HEK293 (cell line): ENCODE results near the gene XIRP1.

ENCODE experiments used
- CTCF ChIA-PET: fragments of 350-600 bp; formaldehyde crosslinking; extraction: SDS; loops from one replicate; lab custom pipeline; 2021; ENCODE audit warnings: antibody characterized with exemption; lab: Yijun Ruan, JAX
- POLR2A ChIA-PET: fragments of 300-600 bp; formaldehyde crosslinking; extraction: SDS; loops from one replicate; lab custom pipeline; 2020; ENCODE audit warnings: antibody characterized with exemption, inconsistent platforms; lab: Yijun Ruan, JAX
- H3K27ac ChIP-seq: fragments of 200-500 bp; sonication (Bioruptor generic); 2 replicates; pipeline ENCODE4 v1.5.1; 2014; ENCODE audit warnings: low read depth, low read length, control low read depth, inconsistent platforms; ENCODE audit errors: extremely low read depth
- H3K36me3 ChIP-seq, 2 experiments: fragments of 200-500 bp in 1 of 2; sonication (Bioruptor generic) in 1 of 2; 1 replicate in 1 of 2; 2 replicates in 1 of 2; pipeline ENCODE4 v1.5.1; 2014 to 2017; ENCODE audit warnings: inconsistent platforms in 2 of 2, low read length in 2 of 2; ENCODE audit not compliant: control insufficient read depth in 2 of 2, insufficient read depth in 1 of 2
- H3K4me1 ChIP-seq: fragments of 200-500 bp; sonication (Bioruptor generic); 2 replicates; pipeline ENCODE4 v1.5.1; 2014; ENCODE audit warnings: mild to moderate bottlenecking, low read length, inconsistent platforms; ENCODE audit not compliant: control insufficient read depth, insufficient read depth
- H3K4me3 ChIP-seq: 2 replicates; pipeline ENCODE4 v1.5.1; 2011; ENCODE audit warnings: low read depth, mild to moderate bottlenecking, control low read depth, low read length, moderate library complexity
- H3K9me3 ChIP-seq: fragments of 200-500 bp; sonication (Bioruptor generic); 2 replicates; pipeline ENCODE4 v1.5.1; 2014; ENCODE audit warnings: low read depth, low read length, inconsistent platforms; ENCODE audit not compliant: control insufficient read depth, insufficient read depth
- BCL11A ChIP-seq: fragments of 450-650 bp; formaldehyde crosslinking; IDR thresholded peaks from 2 replicates; pipeline ENCODE4 v1.5.1; 2016; ENCODE audit warnings: low read depth, missing biosample characterization, missing genetic modification characterization
- BCL11B ChIP-seq: fragments of 450-650 bp; formaldehyde crosslinking; IDR thresholded peaks from 2 replicates; pipeline ENCODE4 v1.5.1; 2016; ENCODE audit warnings: low read depth, missing biosample characterization, missing genetic modification characterization
- KLF7 ChIP-seq: fragments of 450-650 bp; formaldehyde crosslinking; IDR thresholded peaks from 2 replicates; pipeline ENCODE4 v1.5.1; 2016; ENCODE audit warnings: missing biosample characterization, missing genetic modification characterization, borderline replicate concordance
- RBAK ChIP-seq: fragments of 450-650 bp; formaldehyde crosslinking; IDR thresholded peaks from 2 replicates; pipeline ENCODE4 v1.5.1; 2016; ENCODE audit warnings: missing biosample characterization, missing genetic modification characterization
- SP3 ChIP-seq: fragments of 450-650 bp; formaldehyde crosslinking; IDR thresholded peaks from 2 replicates; pipeline ENCODE4 v1.5.1; 2016; ENCODE audit warnings: missing biosample characterization, missing genetic modification characterization
- YY1 ChIP-seq: fragments of 450-650 bp; formaldehyde crosslinking; IDR thresholded peaks from 2 replicates; pipeline ENCODE4 v1.5.1; 2018; ENCODE audit warnings: missing biosample characterization, missing genetic modification characterization
- ZBTB7A ChIP-seq: fragments of 450-650 bp; formaldehyde crosslinking; IDR thresholded peaks from 2 replicates; pipeline ENCODE4 v1.5.1; 2016; ENCODE audit warnings: low read depth, missing biosample characterization, missing genetic modification characterization
- ZFHX2 ChIP-seq: fragments of 450-650 bp; formaldehyde crosslinking; conservative IDR thresholded peaks from 2 replicates; pipeline ENCODE4 v1.5.1; 2016; ENCODE audit warnings: missing biosample characterization, missing genetic modification characterization
- ZNF10 ChIP-seq: fragments of 450-650 bp; formaldehyde crosslinking; IDR thresholded peaks from 2 replicates; pipeline ENCODE4 v1.5.1; 2017; ENCODE audit warnings: missing biosample characterization, missing genetic modification characterization
- ZNF121 ChIP-seq: fragments of 450-650 bp; formaldehyde crosslinking; IDR thresholded peaks from 2 replicates; pipeline ENCODE4 v1.5.1; 2016; ENCODE audit warnings: missing biosample characterization, missing genetic modification characterization
- ZNF132 ChIP-seq: fragments of 450-650 bp; formaldehyde crosslinking; IDR thresholded peaks from 2 replicates; pipeline ENCODE4 v1.5.1; 2017; ENCODE audit warnings: missing biosample characterization, missing genetic modification characterization, borderline replicate concordance
- ZNF155 ChIP-seq: fragments of 450-650 bp; formaldehyde crosslinking; IDR thresholded peaks from 2 replicates; pipeline ENCODE4 v1.5.1; 2016; ENCODE audit warnings: missing biosample characterization, missing genetic modification characterization
- ZNF175 ChIP-seq: fragments of 450-650 bp; formaldehyde crosslinking; IDR thresholded peaks from 2 replicates; pipeline ENCODE4 v1.5.1; 2016; ENCODE audit warnings: missing biosample characterization, missing genetic modification characterization
- ZNF202 ChIP-seq: fragments of 450-650 bp; formaldehyde crosslinking; IDR thresholded peaks from 2 replicates; pipeline ENCODE4 v1.5.1; 2016; ENCODE audit warnings: missing biosample characterization, missing genetic modification characterization, borderline replicate concordance
- ZNF311 ChIP-seq: fragments of 450-650 bp; formaldehyde crosslinking; IDR thresholded peaks from 2 replicates; pipeline ENCODE4 v1.5.1; 2017; ENCODE audit warnings: missing biosample characterization, missing genetic modification characterization, borderline replicate concordance
- ZNF341 ChIP-seq: fragments of 450-650 bp; formaldehyde crosslinking; IDR thresholded peaks from 2 replicates; pipeline ENCODE4; 2016; ENCODE audit warnings: low read depth, missing biosample characterization, missing genetic modification characterization
- ZNF404 ChIP-seq: fragments of 450-650 bp; formaldehyde crosslinking; IDR thresholded peaks from 2 replicates; pipeline ENCODE4 v1.5.1; 2017; ENCODE audit warnings: missing biosample characterization, missing genetic modification characterization
- ZNF416 ChIP-seq: fragments of 450-650 bp; formaldehyde crosslinking; IDR thresholded peaks from 2 replicates; pipeline ENCODE4 v1.5.1; 2016; ENCODE audit warnings: missing biosample characterization, missing genetic modification characterization
- ZNF433 ChIP-seq: fragments of 450-650 bp; formaldehyde crosslinking; IDR thresholded peaks from 2 replicates; pipeline ENCODE4 v1.5.1; 2016; ENCODE audit warnings: missing biosample characterization, missing genetic modification characterization, low read depth
- ZNF501 ChIP-seq: fragments of 450-650 bp; formaldehyde crosslinking; IDR thresholded peaks from 2 replicates; pipeline ENCODE4 v1.5.1; 2016; ENCODE audit warnings: missing biosample characterization, missing genetic modification characterization
- ZNF549 ChIP-seq: fragments of 450-650 bp; IDR thresholded peaks from 2 replicates; pipeline ENCODE4 v1.5.1; 2018; ENCODE audit warnings: missing biosample characterization, missing genetic modification characterization, mild to moderate bottlenecking, inconsistent platforms, moderate library complexity
- ZNF555 ChIP-seq: fragments of 450-650 bp; formaldehyde crosslinking; conservative IDR thresholded peaks from 2 replicates; pipeline ENCODE4 v1.5.1; 2017; ENCODE audit warnings: missing biosample characterization, mild to moderate bottlenecking, missing genetic modification characterization, inconsistent platforms
- ZNF623 ChIP-seq: fragments of 450-650 bp; formaldehyde crosslinking; IDR thresholded peaks from 2 replicates; pipeline ENCODE4 v1.5.1; 2016; ENCODE audit warnings: missing biosample characterization, missing genetic modification characterization
- ZNF629 ChIP-seq: fragments of 450-650 bp; formaldehyde crosslinking; IDR thresholded peaks from 2 replicates; pipeline ENCODE4 v1.5.1; 2017; ENCODE audit warnings: missing biosample characterization, missing genetic modification characterization
- ZNF660 ChIP-seq: fragments of 450-650 bp; IDR thresholded peaks from 2 replicates; pipeline ENCODE4 v1.5.1; 2018; ENCODE audit warnings: missing biosample characterization, mild to moderate bottlenecking, missing genetic modification characterization
- ZNF707 ChIP-seq: fragments of 450-650 bp; formaldehyde crosslinking; IDR thresholded peaks from 2 replicates; pipeline ENCODE4 v1.5.1; 2016; ENCODE audit warnings: missing biosample characterization, missing genetic modification characterization
- ZNF830 ChIP-seq: fragments of 450-650 bp; IDR thresholded peaks from 2 replicates; pipeline ENCODE4 v1.5.0; 2018; ENCODE audit warnings: missing biosample characterization, missing genetic modification characterization, low read depth, mild to moderate bottlenecking, moderate library complexity
- ZSCAN30 ChIP-seq: fragments of 450-650 bp; IDR thresholded peaks from 2 replicates; pipeline ENCODE4 v1.5.1; 2018; ENCODE audit warnings: missing biosample characterization, mild to moderate bottlenecking, missing genetic modification characterization, moderate library complexity
- TF ChIP-seq, protein P1 (sequence below): fragments of 450-650 bp; formaldehyde crosslinking; IDR thresholded peaks from 2 replicates; pipeline ENCODE4 v1.5.1; 2016; ENCODE audit warnings: missing biosample characterization, missing genetic modification characterization
- TF ChIP-seq, protein P2 (sequence below): fragments of 450-650 bp; formaldehyde crosslinking; IDR thresholded peaks from 2 replicates; pipeline ENCODE4 v1.5.1; 2016; ENCODE audit warnings: missing biosample characterization, missing genetic modification characterization, borderline replicate concordance
- TF ChIP-seq, protein P3 (sequence below): fragments of 450-650 bp; formaldehyde crosslinking; IDR thresholded peaks from 2 replicates; pipeline ENCODE4 v1.5.1; 2016; ENCODE audit warnings: missing biosample characterization, missing genetic modification characterization

Gene XIRP1

DNA sequence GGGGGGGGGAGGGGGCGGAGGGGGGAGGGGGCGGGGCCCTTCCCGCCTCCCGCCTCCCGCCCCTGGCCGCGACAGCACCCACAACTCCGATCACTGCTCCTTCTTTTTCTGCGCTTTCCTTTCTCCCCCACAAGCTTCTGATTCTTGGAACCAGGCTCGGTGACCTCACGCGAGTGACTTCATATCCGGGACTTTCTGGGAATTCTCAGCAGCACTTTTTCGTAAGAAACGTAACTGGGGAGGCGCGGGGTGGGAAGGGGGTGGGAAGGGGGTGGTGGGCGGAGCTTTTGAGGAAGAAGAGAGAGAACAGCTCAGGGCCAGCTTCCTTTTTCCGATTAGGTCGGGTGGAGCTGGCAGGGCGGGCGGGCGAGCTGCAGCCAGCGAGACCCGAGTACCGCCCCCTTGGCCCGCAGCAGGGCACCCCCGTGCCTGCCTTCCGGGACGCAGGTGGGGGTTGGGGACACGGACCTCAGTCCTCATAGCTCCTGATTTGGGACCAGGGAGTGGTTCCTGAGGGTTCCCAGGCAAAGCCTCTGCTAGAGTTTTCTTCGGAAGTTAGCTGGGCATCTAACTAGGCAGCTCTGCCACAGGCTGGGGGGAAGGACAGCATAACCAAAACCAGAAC lies 14.6 kb downstream of the XIRP1 start:
- H3K4me3 ChIP-seq, result peak overlapping the region; percentile 46
- H3K9me3 ChIP-seq, result no peaks in the 10 kb centered on the region
- POLR2A ChIA-PET, result interaction anchor here (0.8 to 1.3 kb wide), 5 partner anchors 8 to 70 kb away, joined by 3 to 5 read pairs (median 3); partner anchors contain the start of genes GORASP1 and TTC21A
- no peaks in the 10 kb centered on the region; the same call in 1 of the 2 replicates for H3K4me1 ChIP-seq
- H3K27ac ChIP-seq, result no peak overlapping the region; the same call in 1 of the 2 replicates
- no peaks in the 10 kb centered on the region for H3K36me3 ChIP-seq
- CTCF ChIA-PET, result interaction anchor here (0.8 to 1.3 kb wide), 5 partner anchors 52 to 200 kb away, joined by 3 to 7 read pairs (median 3); no protein-coding TSS in a partner anchor
- TF ChIP-seq ZNF707 (tag by site-specific recombination) (no peak), ZNF175 (tag by site-specific recombination) (no peak), ZFHX2 (tag by site-specific recombination) (no peak), ZNF121 (tag by site-specific recombination) (no peak), ZNF202 (tag by site-specific recombination) (no peak), KLF7 (no peak), ZNF341 (tag by site-specific recombination) (peak; percentile 14; the same call in 1 of the 2 replicates), YY1 (tag by site-specific recombination) (no peak), ZNF660 (tag by site-specific recombination) (no peak), ZNF555 (tag by site-specific recombination) (no peak), ZNF830 (tag by site-specific recombination) (no peak), ZNF433 (tag by site-specific recombination) (no peak), ZNF501 (no peak), ZNF549 (tag by site-specific recombination) (no peak), ZSCAN30 (no peak), ZNF10 (tag by site-specific recombination) (no peak), ZNF132 (tag by site-specific recombination) (no peak), ZBTB7A (tag by site-specific recombination) (no peak), ZNF416 (tag by site-specific recombination) (no peak), ZNF155 (tag by site-specific recombination) (no peak), ZNF404 (no peak), ZNF311 (no peak), RBAK (tag by site-specific recombination) (no peak), BCL11A (tag by site-specific recombination) (no peak), BCL11B (tag by site-specific recombination) (no peak), SP3 (tag by site-specific recombination) (peak; percentile 45; the same call in 1 of the 2 replicates), ZNF623 (no peak), ZNF629 (tag by site-specific recombination) (peak; percentile 80)
- TF ChIP-seq, protein P1, sequence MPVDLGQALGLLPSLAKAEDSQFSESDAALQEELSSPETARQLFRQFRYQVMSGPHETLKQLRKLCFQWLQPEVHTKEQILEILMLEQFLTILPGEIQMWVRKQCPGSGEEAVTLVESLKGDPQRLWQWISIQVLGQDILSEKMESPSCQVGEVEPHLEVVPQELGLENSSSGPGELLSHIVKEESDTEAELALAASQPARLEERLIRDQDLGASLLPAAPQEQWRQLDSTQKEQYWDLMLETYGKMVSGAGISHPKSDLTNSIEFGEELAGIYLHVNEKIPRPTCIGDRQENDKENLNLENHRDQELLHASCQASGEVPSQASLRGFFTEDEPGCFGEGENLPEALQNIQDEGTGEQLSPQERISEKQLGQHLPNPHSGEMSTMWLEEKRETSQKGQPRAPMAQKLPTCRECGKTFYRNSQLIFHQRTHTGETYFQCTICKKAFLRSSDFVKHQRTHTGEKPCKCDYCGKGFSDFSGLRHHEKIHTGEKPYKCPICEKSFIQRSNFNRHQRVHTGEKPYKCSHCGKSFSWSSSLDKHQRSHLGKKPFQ, result no peak
- TF ChIP-seq, protein P2, sequence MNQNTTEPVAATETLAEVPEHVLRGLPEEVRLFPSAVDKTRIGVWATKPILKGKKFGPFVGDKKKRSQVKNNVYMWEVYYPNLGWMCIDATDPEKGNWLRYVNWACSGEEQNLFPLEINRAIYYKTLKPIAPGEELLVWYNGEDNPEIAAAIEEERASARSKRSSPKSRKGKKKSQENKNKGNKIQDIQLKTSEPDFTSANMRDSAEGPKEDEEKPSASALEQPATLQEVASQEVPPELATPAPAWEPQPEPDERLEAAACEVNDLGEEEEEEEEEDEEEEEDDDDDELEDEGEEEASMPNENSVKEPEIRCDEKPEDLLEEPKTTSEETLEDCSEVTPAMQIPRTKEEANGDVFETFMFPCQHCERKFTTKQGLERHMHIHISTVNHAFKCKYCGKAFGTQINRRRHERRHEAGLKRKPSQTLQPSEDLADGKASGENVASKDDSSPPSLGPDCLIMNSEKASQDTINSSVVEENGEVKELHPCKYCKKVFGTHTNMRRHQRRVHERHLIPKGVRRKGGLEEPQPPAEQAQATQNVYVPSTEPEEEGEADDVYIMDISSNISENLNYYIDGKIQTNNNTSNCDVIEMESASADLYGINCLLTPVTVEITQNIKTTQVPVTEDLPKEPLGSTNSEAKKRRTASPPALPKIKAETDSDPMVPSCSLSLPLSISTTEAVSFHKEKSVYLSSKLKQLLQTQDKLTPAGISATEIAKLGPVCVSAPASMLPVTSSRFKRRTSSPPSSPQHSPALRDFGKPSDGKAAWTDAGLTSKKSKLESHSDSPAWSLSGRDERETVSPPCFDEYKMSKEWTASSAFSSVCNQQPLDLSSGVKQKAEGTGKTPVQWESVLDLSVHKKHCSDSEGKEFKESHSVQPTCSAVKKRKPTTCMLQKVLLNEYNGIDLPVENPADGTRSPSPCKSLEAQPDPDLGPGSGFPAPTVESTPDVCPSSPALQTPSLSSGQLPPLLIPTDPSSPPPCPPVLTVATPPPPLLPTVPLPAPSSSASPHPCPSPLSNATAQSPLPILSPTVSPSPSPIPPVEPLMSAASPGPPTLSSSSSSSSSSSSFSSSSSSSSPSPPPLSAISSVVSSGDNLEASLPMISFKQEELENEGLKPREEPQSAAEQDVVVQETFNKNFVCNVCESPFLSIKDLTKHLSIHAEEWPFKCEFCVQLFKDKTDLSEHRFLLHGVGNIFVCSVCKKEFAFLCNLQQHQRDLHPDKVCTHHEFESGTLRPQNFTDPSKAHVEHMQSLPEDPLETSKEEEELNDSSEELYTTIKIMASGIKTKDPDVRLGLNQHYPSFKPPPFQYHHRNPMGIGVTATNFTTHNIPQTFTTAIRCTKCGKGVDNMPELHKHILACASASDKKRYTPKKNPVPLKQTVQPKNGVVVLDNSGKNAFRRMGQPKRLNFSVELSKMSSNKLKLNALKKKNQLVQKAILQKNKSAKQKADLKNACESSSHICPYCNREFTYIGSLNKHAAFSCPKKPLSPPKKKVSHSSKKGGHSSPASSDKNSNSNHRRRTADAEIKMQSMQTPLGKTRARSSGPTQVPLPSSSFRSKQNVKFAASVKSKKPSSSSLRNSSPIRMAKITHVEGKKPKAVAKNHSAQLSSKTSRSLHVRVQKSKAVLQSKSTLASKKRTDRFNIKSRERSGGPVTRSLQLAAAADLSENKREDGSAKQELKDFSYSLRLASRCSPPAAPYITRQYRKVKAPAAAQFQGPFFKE (tag by site-specific recombination), result no peak
- TF ChIP-seq, protein P3, sequence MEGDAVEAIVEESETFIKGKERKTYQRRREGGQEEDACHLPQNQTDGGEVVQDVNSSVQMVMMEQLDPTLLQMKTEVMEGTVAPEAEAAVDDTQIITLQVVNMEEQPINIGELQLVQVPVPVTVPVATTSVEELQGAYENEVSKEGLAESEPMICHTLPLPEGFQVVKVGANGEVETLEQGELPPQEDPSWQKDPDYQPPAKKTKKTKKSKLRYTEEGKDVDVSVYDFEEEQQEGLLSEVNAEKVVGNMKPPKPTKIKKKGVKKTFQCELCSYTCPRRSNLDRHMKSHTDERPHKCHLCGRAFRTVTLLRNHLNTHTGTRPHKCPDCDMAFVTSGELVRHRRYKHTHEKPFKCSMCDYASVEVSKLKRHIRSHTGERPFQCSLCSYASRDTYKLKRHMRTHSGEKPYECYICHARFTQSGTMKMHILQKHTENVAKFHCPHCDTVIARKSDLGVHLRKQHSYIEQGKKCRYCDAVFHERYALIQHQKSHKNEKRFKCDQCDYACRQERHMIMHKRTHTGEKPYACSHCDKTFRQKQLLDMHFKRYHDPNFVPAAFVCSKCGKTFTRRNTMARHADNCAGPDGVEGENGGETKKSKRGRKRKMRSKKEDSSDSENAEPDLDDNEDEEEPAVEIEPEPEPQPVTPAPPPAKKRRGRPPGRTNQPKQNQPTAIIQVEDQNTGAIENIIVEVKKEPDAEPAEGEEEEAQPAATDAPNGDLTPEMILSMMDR (tag by site-specific recombination), result no peak
